ENCODE measurements around the gene FBXO15.

Gene FBXO15

GRCh38 chr18:74114116-74114515 lies 33.5 kb downstream of the FBXO15 start:
- DNase-seq (ENCODE audit: low read depth, low spot score), result no peak

GRCh38 chr18:74113711-74114110 lies 33.9 kb downstream of the FBXO15 start:
- no peak for DNase-seq (ENCODE audit: low read depth, low spot score)

- no peak for DNase-seq (ENCODE audit: low read depth, low spot score)
These were observed 36.7 kb downstream of the FBXO15 start for GRCh38 chr18:74110976-74111375.

GRCh38 chr18:74110149-74110548 lies 37.5 kb downstream of the FBXO15 start:
- DNase-seq (ENCODE audit: low read depth, low spot score), result no peak

GRCh38 chr18:74108460-74108859 lies 39.2 kb downstream of the FBXO15 start:
- DNase-seq (ENCODE audit: low read depth, low spot score), result no peak

- no peak for DNase-seq (ENCODE audit: low read depth, low spot score)
These were observed 49.8 kb downstream of the FBXO15 start for GRCh38 chr18:74097803-74098202.

- DNase-seq (ENCODE audit: low read depth, low spot score), result no peak
These were observed 54.7 kb downstream of the FBXO15 start for GRCh38 chr18:74092922-74093321.

GRCh38 chr18:74084184-74084855 lies 63.3 kb downstream of the FBXO15 start:
- no peak for DNase-seq (ENCODE audit: low read depth, low spot score)

- DNase-seq (ENCODE audit: low read depth, low spot score), result no peak
These were observed 64.1 kb downstream of the FBXO15 start for GRCh38 chr18:74083557-74083952.

GRCh38 chr18:74082742-74083556 lies 64.7 kb downstream of the FBXO15 start:
- no peak for DNase-seq (ENCODE audit: low read depth, low spot score)

GRCh38 chr18:74081966-74082741 lies 65.5 kb downstream of the FBXO15 start:
- peak; percentile 75 for DNase-seq (ENCODE audit: low read depth, low spot score)

GRCh38 chr18:74078257-74078656 lies 69.4 kb downstream of the FBXO15 start:
- no peak for DNase-seq (ENCODE audit: low read depth, low spot score)

GRCh38 chr18:74074668-74075564 lies 72.7 kb downstream of the FBXO15 start:
- DNase-seq (ENCODE audit: low read depth, low spot score), result no peak

- no peak for DNase-seq (ENCODE audit: low read depth, low spot score)
These were observed 73.5 kb downstream of the FBXO15 start for GRCh38 chr18:74073957-74074667.

- DNase-seq (ENCODE audit: low read depth, low spot score), result no peak
These were observed 78.2 kb downstream of the FBXO15 start for GRCh38 chr18:74069178-74070050.

- DNase-seq (ENCODE audit: low read depth, low spot score), result no peak
These were observed 79.3 kb downstream of the FBXO15 start for GRCh38 chr18:74068296-74068695.

GRCh38 chr18:74066018-74066417 lies 81.6 kb downstream of the FBXO15 start:
- no peak for DNase-seq (ENCODE audit: low read depth, low spot score)

- DNase-seq (ENCODE audit: low read depth, low spot score), result no peak
These were observed 82.3 kb downstream of the FBXO15 start for GRCh38 chr18:74065366-74065765.

- no peak for DNase-seq (ENCODE audit: low read depth, low spot score)
These were observed 83.1 kb downstream of the FBXO15 start for GRCh38 chr18:74064510-74064909.

- DNase-seq (ENCODE audit: low read depth, low spot score), result no peak
These were observed 84.1 kb downstream of the FBXO15 start for GRCh38 chr18:74063557-74063956.

Data from ELF-1 (cell line).